Sigmoid colon (tissue), 4 donors: ENCODE data around the gene PLD2.

Experiments used
- CTCF ChIP-seq, 4 experiments: fragments of 450-650 bp in 3 of 4; fragments of 200-600 bp in 1 of 4; IDR thresholded peaks; one replicate each; pipeline ENCODE4 v1.5.1; 2016 to 2019; ENCODE audit warnings: antibody characterized with exemption in 4 of 4, mild to moderate bottlenecking in 3 of 4, moderate library complexity in 2 of 4
- EP300 ChIP-seq, 4 donors: sonication (generic); formaldehyde crosslinking; IDR thresholded peaks; one replicate each; pipeline ENCODE4 v1.6.1; 2017; ENCODE audit warnings: antibody characterized with exemption in 4 of 4
- POLR2A ChIP-seq, 2 donors: fragments of 450-650 bp; IDR thresholded peaks; one replicate each; pipeline ENCODE4 v1.6.1; 2016; ENCODE audit warnings: antibody characterized with exemption in 2 of 2, mild to moderate bottlenecking in 2 of 2, moderate library complexity in 2 of 2
- POLR2AphosphoS5 ChIP-seq, 4 donors: sonication (generic); formaldehyde crosslinking; IDR thresholded peaks; one replicate each; pipeline ENCODE4 v1.6.1; 2017; ENCODE audit warnings: antibody characterized with exemption in 4 of 4

GRCh38 chr17:4768298-4768697, 38.7 kb upstream of the PLD2 start:
- TF ChIP-seq POLR2AphosphoS5 (IDR thresholded peaks at IDR 0.05) (no peak), CTCF (IDR thresholded peaks at IDR 0.05) (no peak), POLR2A (IDR thresholded peaks at IDR 0.05) (no peak), EP300 (IDR thresholded peaks at IDR 0.05) (no peak)
